GM21825 (cell line): ENCODE data around the gene SARS1.
A peak's percentile ranks its signal among the peaks of the same experiment; 100 is the strongest.

Experiments used
- ATAC-seq: cut with Tn5 transposase; IDR thresholded peaks from one replicate; pipeline ENCODE4 v1.9.1; 2021; ENCODE audit warnings: mild to moderate bottlenecking, moderate library complexity; ENCODE audit not compliant: unreplicated experiment

The SARS1 gene

GRCh38 chr1:109259674-109260557 lies 46.2 kb downstream of the SARS1 start:
- no peak for ATAC-seq

- no peak for ATAC-seq
These were observed 47.3 kb downstream of the SARS1 start for GRCh38 chr1:109261006-109261405.

GRCh38 chr1:109261578-109261977 lies 47.9 kb downstream of the SARS1 start:
- ATAC-seq = no peak

- ATAC-seq = no peak
These were observed 48.7 kb downstream of the SARS1 start for GRCh38 chr1:109262231-109263055.

GRCh38 chr1:109263234-109263596 lies 49.5 kb downstream of the SARS1 start:
- no peak for ATAC-seq

GRCh38 chr1:109263597-109264378 lies 50.1 kb downstream of the SARS1 start:
- peak; percentile 83 for ATAC-seq

- no peak for ATAC-seq
These were observed 50.6 kb downstream of the SARS1 start for GRCh38 chr1:109264379-109264755.

GRCh38 chr1:109265016-109265415 lies 51.3 kb downstream of the SARS1 start:
- ATAC-seq = no peak

GRCh38 chr1:109265741-109266330 lies 52.1 kb downstream of the SARS1 start:
- ATAC-seq = no peak

GRCh38 chr1:109266965-109267364 lies 53.2 kb downstream of the SARS1 start:
- ATAC-seq = no peak

GRCh38 chr1:109267743-109268300 lies 54.1 kb downstream of the SARS1 start:
- no peak for ATAC-seq

GRCh38 chr1:109268431-109269211 lies 54.9 kb downstream of the SARS1 start:
- no peak for ATAC-seq

GRCh38 chr1:109269212-109269980 lies 55.7 kb downstream of the SARS1 start:
- no peak for ATAC-seq

GRCh38 chr1:109269981-109270622 lies 56.4 kb downstream of the SARS1 start:
- no peak for ATAC-seq

GRCh38 chr1:109270623-109271317 lies 57.1 kb downstream of the SARS1 start:
- no peak for ATAC-seq

- ATAC-seq = no peak
These were observed 57.7 kb downstream of the SARS1 start for GRCh38 chr1:109271458-109271857.

- ATAC-seq = no peak
These were observed 58.5 kb downstream of the SARS1 start for GRCh38 chr1:109272021-109272799.
